Ectodermal cell (in vitro differentiated cells): Measurements from ENCODE around the gene PRR19.
"Not testable (repeated sequence)": the region's sequence is repeated elsewhere in the genome, so short reads cannot be mapped to it uniquely, and the experiment has no call there.

ENCODE experiments used
- H3K27ac ChIP-seq: 2 replicates; pipeline ENCODE4 v1.7.0; 2013; ENCODE audit warnings: mild to moderate bottlenecking, low read depth, low read length; ENCODE audit not compliant: insufficient read depth, poor library complexity, severe bottlenecking
- H3K27me3 ChIP-seq: 2 replicates; pipeline ENCODE4 v1.7.0; 2013; ENCODE audit warnings: mild to moderate bottlenecking, low read length; ENCODE audit not compliant: insufficient read depth, control insufficient read depth, poor library complexity, severe bottlenecking
- H3K36me3 ChIP-seq: one replicate; pipeline ENCODE4 v1.7.0; 2013; ENCODE audit warnings: low read length; ENCODE audit not compliant: control insufficient read depth, insufficient read depth
- H3K4me1 ChIP-seq: one replicate; pipeline ENCODE4 v1.7.0; 2013; ENCODE audit warnings: low read length; ENCODE audit not compliant: control insufficient read depth, insufficient read depth
- H3K4me3 ChIP-seq: 2 replicates; pipeline ENCODE4 v1.7.0; 2013; ENCODE audit warnings: low read depth, low read length, control low read depth; ENCODE audit not compliant: insufficient read depth
- H3K9me3 ChIP-seq: 2 replicates; pipeline ENCODE4 v1.7.0; 2013; ENCODE audit warnings: mild to moderate bottlenecking, low read length, moderate library complexity; ENCODE audit not compliant: control insufficient read depth
- WGBS, 2 experiments: methylation state at CpG; one replicate each; pipeline ENCODE4 v1.1.7; 2013; ENCODE audit warnings: missing lambda C conversion rate in 2 of 2; 5-methylcytosine and 5-hydroxymethylcytosine counted together

Gene PRR19

GRCh38 chr19:42266105-42266504 is 35.8 kb upstream of the PRR19 start:
- H3K4me1 ChIP-seq: peaks cover 12% of the 10 kb centered on the region
- H3K27ac ChIP-seq, H3K27me3 ChIP-seq, H3K4me3 ChIP-seq, H3K36me3 ChIP-seq, H3K9me3 ChIP-seq: not testable (repeated sequence)
- WGBS, 2 experiments: 94 to 97% methylated on average over 3 to 4 of the region's 4 CpGs

GRCh38 chr19:42266928-42267603 is 34.9 kb upstream of the PRR19 start:
- H3K4me1 ChIP-seq: peaks cover 12% of the 10 kb centered on the region
- H3K27ac ChIP-seq, H3K4me3 ChIP-seq, H3K9me3 ChIP-seq, H3K27me3 ChIP-seq, H3K36me3 ChIP-seq: not testable (repeated sequence)
- 85 to 95% methylated on average over 18 to 23 of the region's 25 CpGs for WGBS, 2 experiments

DNA sequence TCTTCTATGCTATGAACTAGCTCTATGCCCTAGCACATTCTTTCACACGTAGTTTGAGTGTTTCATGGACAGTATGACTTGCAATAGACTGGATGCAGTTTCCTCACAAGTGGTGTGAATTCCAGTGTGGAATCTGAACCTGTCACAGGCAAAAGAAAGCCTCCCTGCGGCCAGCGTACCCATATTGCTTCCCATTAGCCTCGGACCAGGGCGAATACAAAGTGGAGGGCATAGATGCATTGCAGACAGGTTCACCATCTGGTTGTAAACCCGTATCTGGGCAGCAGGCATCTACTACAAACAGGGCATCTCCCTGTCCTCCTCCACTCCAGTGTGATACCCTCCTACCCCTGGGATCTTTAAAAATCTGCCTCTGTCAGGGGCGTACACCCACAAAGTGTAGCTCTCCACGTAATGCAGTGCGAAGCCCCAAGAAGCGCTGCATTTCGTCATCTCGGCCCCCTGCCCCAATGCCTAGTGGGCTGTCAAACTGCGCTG is 34.2 kb upstream of the PRR19 start:
- no peaks in the 10 kb centered on the region for H3K36me3 ChIP-seq
- peak overlapping the region; percentile 54 for H3K27ac ChIP-seq
- H3K9me3 ChIP-seq: no peaks in the 10 kb centered on the region
- H3K4me1 ChIP-seq: peaks cover 12% of the 10 kb centered on the region
- peak overlapping the region; percentile 70 for H3K4me3 ChIP-seq
- H3K27me3 ChIP-seq: no peaks in the 10 kb centered on the region
- WGBS, 2 experiments: 18 to 20% methylated on average over 13 of the region's 13 CpGs

GRCh38 chr19:42268142-42268703 is 33.7 kb upstream of the PRR19 start:
- Histone ChIP-seq H3K9me3 (no peaks in the 10 kb centered on the region), H3K36me3 (no peaks in the 10 kb centered on the region), H3K27me3 (no peaks in the 10 kb centered on the region), H3K4me3 (peak overlapping the region; percentile 70), H3K27ac (peak overlapping the region; percentile 94), H3K4me1 (peaks cover 12% of the 10 kb centered on the region)
- 0 to 1% methylated on average over 45 to 46 of the region's 46 CpGs for WGBS, 2 experiments

DNA sequence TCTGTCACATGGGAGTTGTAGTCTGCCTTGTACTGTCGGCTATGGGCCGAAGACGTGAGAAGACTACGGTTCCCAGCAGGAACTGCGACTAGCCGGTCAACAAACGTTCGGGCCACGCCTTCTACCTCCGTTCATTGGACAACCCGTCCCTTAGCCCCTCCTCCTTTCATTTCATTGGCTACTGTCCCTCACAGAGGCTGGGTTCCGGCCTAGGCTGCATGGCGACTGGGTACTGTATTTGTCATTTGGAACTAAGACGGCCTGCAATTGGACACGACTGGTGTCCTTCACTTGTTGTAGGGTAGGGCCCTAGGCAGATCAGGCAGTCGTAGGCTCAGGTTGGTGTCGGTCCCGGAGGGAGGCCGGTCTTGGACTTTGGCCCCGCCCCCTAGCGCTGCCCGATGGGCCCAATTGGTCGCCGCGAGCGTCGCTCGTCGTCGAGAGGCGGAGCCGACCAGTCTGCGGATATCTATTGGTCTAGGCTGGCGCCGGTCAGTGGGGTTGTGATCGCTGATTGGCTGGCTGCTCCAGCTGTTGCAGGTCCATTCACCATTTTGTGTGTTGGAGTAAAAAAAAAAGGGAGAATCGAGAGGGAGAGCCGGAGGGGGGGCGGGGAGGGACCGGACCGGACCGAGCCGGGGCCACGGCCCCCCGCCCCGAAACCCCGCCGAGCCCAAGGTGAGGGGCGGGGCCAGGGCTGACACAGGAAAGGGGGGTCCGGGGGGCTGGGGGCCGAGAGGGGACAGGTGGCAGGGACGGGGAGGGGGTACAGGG is 33.0 kb upstream of the PRR19 start, which contains the start of gene CIC:
TSS of gene CIC (plus strand) at position 549 of the 774 bp plus-strand sequence. CDS start 2,532 bp downstream, outside the sequence.
- no peaks in the 10 kb centered on the region for H3K36me3 ChIP-seq
- no peaks in the 10 kb centered on the region for H3K27me3 ChIP-seq
- 0 to 1% methylated on average over 48 to 52 of the region's 52 CpGs for WGBS, 2 experiments
- H3K27ac ChIP-seq: peak within 1 kb of the TSS; percentile 94
- peaks cover 12% of the 10 kb centered on the region for H3K4me1 ChIP-seq
- H3K4me3 ChIP-seq: peak within 1 kb of the TSS; percentile 70
- no peaks in the 10 kb centered on the region for H3K9me3 ChIP-seq

DNA sequence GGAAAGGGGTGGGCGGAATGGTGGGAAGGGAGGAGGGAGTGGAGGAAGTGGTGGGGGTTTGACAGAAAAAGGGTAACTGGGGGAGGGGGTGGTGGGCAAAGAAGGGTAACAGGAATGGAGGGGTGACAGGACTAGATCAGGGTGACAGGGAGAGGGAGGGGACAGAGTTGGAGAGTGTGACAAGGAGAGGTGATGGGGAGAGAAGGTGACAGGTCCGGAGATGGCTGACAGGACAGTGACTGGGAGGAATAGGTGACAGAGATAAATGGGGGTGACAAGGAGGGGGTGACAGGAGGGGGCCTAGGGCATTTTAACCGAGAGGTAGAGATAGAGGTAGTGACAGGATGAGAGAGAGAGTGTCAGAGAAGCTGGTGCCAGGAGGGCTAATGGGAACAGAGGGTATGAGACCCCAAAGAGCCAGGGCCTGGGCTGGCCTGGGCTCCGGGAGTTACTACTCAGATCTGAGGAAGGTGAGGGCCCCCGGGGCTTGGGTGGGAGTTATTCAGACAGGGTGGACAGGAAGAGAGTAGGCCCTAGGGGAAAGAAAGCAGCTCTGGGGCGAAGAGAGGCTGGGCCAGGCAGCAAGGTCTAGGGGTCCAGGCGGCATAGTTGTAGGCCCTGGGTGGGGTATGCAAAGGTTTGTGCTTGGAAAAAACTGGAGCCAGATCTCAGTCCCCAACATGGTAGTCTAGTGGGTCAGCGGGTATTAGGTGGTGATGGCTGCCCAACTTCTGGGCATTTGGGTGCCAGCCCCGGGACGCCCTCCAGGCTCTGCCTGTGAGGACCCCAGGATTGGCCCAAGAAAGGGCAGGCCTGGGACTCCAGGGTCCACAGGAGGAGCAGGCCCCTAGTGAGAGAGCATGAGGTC is 32.2 kb upstream of the PRR19 start:
- no peaks in the 10 kb centered on the region for H3K27me3 ChIP-seq
- 73 to 74% methylated on average over 10 of the region's 10 CpGs for WGBS, 2 experiments
- H3K4me1 ChIP-seq: peaks cover 12% of the 10 kb centered on the region
- H3K27ac ChIP-seq: no peak overlapping the region
- no peaks in the 10 kb centered on the region for H3K36me3 ChIP-seq
- peak overlapping the region; percentile 70 for H3K4me3 ChIP-seq
- no peaks in the 10 kb centered on the region for H3K9me3 ChIP-seq

- Histone ChIP-seq H3K36me3 (no peaks in the 10 kb centered on the region), H3K4me3 (no peak overlapping the region), H3K27ac (no peak overlapping the region), H3K9me3 (no peaks in the 10 kb centered on the region), H3K4me1 (peaks cover 12% of the 10 kb centered on the region), H3K27me3 (no peaks in the 10 kb centered on the region)
- 77 to 81% methylated on average over 16 to 18 of the region's 18 CpGs for WGBS, 2 experiments
These were observed 31.4 kb upstream of the PRR19 start for GRCh38 chr19:42270346-42271044.

DNA sequence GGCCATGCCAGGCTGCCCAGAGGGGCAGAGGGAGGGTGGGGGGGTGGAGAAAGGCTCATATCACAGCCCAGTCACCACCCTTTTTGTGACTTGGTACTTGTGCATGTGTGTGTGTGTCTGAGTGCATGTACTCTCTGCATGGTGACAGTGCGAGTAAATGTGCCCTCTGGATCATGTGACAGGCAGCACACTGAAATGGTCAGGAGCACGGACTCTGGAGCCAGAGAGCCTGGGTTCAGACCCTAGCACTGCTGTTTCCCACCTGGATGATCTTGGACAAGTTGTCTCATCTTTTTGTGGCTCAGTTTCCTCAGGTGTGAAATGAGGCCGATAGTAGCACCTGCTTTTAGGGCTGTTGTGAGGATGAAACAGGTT is 30.9 kb upstream of the PRR19 start:
- H3K36me3 ChIP-seq: no peaks in the 10 kb centered on the region
- peaks cover 12% of the 10 kb centered on the region for H3K4me1 ChIP-seq
- H3K27ac ChIP-seq: no peak overlapping the region
- H3K4me3 ChIP-seq: no peak overlapping the region
- 91 to 92% methylated on average over 3 of the region's 3 CpGs for WGBS, 2 experiments
- no peaks in the 10 kb centered on the region for H3K9me3 ChIP-seq
- H3K27me3 ChIP-seq: no peaks in the 10 kb centered on the region

- Histone ChIP-seq H3K9me3 (no peaks in the 10 kb centered on the region), H3K27me3 (no peaks in the 10 kb centered on the region), H3K27ac (no peak overlapping the region), H3K4me1 (peaks cover 12% of the 10 kb centered on the region), H3K36me3 (no peaks in the 10 kb centered on the region), H3K4me3 (no peak overlapping the region)
- WGBS, 2 experiments: 93 to 95% methylated on average over 35 of the region's 35 CpGs
These were observed 29.9 kb upstream of the PRR19 start for GRCh38 chr19:42271861-42272534.
